HG03280 (cell line): ENCODE results near the gene ZNF513.
A peak's percentile ranks its signal among the peaks of the same experiment; 100 is the strongest.
"Not testable (repeated sequence)": the region's sequence is repeated elsewhere in the genome, so short reads cannot be mapped to it uniquely, and the experiment has no call there.

Experiments
- ATAC-seq: cut with Tn5 transposase; IDR thresholded peaks from one replicate; pipeline ENCODE4 v1.9.1; 2021; ENCODE audit warnings: mild to moderate bottlenecking, moderate library complexity; ENCODE audit not compliant: unreplicated experiment

ZNF513 gene, protein sequence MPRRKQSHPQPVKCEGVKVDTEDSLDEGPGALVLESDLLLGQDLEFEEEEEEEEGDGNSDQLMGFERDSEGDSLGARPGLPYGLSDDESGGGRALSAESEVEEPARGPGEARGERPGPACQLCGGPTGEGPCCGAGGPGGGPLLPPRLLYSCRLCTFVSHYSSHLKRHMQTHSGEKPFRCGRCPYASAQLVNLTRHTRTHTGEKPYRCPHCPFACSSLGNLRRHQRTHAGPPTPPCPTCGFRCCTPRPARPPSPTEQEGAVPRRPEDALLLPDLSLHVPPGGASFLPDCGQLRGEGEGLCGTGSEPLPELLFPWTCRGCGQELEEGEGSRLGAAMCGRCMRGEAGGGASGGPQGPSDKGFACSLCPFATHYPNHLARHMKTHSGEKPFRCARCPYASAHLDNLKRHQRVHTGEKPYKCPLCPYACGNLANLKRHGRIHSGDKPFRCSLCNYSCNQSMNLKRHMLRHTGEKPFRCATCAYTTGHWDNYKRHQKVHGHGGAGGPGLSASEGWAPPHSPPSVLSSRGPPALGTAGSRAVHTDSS

DNA sequence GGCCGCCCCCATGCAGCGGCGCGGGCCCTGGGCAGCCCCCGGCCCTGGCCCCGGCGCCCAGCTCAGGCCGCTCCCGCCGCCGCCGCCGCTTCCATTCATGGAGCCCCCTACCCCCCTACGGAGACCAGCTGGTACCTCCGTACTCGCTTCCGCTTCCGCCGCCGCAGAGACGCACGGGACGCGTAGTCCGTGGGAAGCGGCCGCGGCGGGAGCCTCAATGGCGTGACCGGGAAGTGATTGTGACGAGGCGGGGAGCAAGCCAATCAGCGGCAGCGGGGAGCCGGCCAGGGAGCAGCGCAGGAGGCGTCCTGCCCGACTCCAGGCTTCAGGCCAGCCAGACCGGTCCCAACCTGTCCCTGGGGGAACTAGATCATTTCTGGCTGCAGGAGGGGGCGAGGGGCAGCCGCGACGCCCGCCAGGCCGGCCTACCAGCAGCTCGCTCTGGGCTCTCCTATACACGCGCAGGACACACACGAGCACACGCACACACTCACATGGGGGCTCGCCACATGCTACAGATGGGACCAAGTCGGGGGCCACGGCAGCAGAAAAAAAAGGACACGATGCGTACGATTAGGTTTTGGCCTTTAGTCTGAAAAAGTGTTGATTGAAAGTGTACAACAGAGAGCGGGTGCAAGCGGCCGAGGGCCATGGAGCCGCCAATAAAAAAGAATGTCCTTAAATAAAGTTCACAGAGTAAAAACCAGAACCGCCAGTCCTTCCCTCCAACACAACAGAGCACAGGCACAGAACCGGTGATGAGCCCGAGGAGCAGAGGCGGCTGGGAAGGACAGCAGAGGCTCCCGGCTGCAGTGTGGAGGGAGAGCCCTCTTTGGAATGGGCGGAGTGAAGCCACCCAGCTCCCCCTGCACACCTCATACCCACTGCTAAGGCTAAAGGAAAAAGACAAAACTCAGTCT lies at the start of gene ZNF513:
Gene ZNF513, minus strand, starts transcription at position 109 of the 920 bp plus-strand sequence. CDS start 208 bp downstream, outside the sequence.
- ATAC-seq = peak; percentile 88

DNA sequence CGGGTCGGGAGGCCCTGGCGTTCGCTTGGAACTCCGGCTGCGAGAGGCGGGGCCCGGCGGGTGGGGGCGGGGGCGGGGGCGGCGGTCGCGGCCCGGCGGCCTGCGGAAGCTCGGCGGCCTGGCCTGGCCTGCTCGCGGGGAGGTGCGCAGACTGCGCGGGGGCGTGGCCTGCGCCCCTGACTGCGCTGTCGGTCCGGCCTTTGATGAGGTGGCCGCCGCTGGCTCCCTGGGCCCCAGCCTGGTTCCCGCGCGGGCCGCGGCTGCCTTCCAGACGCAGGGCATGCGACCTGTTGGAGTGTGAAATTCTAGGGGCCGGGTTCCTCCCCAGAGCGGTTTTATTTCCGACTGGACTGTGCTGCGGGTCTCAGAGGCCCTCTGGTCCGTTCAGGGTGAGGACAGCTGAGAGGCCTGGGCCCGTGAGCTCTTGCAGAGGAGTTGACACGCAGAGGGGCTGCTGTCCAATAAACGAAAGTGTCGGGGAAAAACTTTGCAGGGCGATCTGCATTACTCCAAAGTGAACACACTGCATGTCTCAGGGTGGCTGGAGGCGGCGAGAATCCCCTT lies 48.5 kb upstream of the ZNF513 start:
- peak; percentile 62 for ATAC-seq

- peak; percentile 90 for ATAC-seq
These were observed 47.9 kb upstream of the ZNF513 start, which contains the start of gene NRBP1 for GRCh38 chr2:27428213-27428977. Gene NRBP1 (plus strand): TSS chr2:27428631. CDS start chr2:27433274, 4,643 bp downstream.

DNA sequence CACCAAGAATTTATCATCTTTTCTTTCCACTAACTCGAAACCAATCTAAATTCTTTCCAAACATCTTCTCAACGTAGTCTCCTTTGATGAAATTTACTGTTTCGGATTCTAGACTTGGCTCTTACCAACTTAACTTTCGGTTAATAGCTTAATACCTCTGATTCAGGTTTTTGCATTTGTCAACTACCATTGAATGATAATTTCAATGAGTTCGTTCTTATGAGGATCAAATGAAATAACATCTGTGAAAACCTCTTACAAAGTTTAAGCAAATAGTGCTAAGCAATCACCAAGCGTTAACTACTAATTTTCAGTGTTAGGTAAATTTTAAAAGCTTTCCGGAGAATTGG lies 47.3 kb upstream of the ZNF513 start:
- no peak for ATAC-seq

GRCh38 chr2:27425039-27425438 lies 44.5 kb upstream of the ZNF513 start:
- not testable (repeated sequence) for ATAC-seq

DNA sequence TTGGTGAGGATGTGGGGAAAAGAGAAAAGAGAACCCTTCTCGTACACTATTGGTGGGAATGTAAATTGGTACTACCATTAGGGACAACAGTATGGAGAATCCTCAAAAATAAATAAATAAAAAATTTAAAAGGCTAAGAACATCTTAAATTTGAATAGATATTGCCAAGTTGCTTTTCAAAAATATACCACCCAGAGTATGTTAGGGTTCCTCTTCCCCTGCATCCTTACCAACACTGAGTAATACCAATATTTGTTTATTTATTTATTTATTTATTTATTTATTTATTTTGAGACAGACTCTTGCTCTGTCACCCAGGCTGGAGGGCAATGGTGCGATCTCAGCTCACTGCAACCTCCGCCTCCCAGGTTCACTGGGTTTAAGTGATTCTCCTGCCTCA lies 42.4 kb upstream of the ZNF513 start:
- ATAC-seq = no peak

DNA sequence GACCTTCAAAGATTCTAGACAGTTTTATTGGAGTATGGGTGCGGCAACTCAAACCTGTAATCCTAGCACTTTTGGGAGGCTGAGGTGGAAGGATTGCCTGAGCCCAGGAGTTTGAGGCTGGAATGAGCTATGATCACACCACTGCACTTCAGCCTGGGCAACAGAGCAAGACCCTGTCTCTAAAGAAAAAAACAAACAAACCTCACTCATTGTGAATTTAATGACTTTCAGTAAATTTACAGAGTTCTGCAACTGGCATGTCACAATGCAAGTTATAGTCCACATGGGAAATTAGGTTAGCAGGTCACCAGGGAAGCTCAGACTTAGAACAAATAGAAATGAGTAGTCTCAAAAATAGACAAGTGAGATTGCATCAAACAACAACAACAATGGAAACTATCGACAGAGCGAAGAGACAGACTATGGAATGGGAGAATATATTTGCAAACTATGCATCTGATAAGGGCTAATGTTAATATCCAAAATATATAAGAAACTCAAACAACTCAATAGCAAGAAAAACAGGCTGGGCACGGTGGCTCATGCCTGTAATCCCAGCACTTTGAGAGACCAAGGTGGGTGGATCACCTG lies 41.2 kb upstream of the ZNF513 start:
- ATAC-seq = no peak

- no peak for ATAC-seq
These were observed 40.5 kb upstream of the ZNF513 start for GRCh38 chr2:27420996-27421395.

DNA sequence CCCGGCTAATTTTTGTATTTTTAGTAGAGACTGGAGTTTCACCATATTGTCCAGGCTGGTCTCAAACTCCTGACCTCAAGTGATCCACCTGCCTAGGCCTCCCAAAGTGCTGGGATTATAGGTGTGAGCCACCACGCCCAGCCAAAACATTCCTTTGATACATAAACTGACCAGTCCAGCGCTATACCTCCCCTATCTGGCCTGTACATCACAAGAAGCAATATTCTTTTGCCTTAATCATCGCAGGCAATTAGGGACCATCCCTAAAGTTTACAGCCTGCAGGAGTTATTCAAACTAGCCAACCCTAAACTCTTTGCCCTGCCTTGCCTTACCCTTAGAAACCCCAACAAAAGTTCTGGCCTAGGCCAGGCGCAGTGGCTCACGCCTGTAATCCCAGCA lies 35.6 kb upstream of the ZNF513 start:
- ATAC-seq = no peak

DNA sequence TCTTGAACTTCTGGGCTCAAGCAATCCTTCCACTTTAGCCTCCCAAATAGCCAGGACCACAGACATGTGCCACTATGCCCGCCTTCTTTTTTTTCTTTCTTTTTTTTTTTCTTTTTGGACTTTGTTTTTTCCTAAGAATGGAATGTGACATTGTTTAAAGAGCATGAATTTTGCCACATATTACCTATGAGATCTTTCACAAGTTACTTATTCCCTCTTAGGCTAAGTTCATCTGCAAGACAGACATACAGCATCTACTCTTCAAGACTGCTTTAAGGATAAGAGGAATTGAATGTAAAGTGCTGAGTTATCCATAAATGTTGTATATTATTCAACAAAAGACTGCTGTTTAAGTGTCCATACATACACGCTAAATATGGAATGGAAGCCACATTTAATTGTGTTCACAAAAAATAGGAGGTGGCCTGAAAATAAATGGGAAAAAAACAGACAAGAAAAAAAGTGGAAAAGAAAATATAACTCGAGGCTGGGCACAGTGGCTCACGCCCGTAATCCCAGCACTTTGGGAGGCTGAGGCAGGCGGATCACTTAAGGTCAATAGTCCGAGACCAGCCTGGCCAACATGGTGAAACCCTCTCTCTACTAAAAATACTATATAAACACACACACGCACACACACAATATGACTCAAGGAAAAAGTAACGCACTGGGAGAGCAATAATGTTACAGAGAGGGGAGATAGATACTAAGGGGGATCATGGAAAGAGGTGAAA lies 32.1 kb upstream of the ZNF513 start:
- no peak for ATAC-seq

DNA sequence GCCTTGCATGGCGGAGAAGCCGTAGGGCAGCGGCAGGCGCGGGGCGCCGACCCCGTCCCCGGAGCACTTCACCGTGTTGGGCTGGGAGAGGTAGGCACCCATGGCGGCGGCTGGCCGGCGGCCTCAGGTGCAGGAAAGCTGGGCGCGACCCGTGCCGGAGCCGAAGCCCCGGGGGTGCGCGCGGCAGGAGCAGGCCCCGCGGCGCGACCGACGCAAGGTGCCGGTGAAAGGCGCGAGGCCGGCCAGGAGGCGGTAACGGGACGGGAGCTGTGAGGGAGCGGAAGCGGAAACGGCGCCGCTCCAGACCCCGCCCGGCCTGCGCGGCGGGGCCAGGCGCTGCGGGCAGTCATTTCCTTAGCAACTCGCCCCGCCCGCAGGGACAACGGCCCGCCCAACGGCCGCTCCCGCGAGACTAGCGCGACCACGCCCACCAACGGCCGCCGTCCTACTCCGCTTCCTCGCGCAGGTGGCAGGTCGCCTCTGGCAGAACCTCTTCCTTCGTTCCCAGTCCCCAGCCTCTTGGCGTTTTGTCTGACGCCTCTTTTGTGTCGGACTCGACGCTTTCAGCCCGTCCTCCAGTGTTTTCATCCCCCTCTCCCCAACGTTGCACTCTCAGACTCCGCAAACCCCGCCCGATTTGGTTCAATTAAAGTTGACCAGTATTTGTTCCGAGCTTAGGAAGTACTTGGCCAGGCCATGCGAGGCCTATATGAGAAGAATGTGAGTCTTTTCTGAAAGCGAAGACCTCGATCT lies 29.0 kb upstream of the ZNF513 start, which contains the start of gene PPM1G:
Gene PPM1G, minus strand, starts transcription at position 271 of the 753 bp plus-strand sequence. Its CDS starts 169 bp downstream, at position 102.
- peak; percentile 95 for ATAC-seq

GRCh38 chr2:27408601-27409320 lies 28.2 kb upstream of the ZNF513 start:
- peak; percentile 16 for ATAC-seq

- no peak for ATAC-seq
These were observed 27.4 kb upstream of the ZNF513 start for GRCh38 chr2:27407798-27408491.

GRCh38 chr2:27400348-27401135 lies 20.0 kb upstream of the ZNF513 start:
- ATAC-seq = no peak

GRCh38 chr2:27398962-27399361 lies 18.4 kb upstream of the ZNF513 start:
- ATAC-seq = no peak

DNA sequence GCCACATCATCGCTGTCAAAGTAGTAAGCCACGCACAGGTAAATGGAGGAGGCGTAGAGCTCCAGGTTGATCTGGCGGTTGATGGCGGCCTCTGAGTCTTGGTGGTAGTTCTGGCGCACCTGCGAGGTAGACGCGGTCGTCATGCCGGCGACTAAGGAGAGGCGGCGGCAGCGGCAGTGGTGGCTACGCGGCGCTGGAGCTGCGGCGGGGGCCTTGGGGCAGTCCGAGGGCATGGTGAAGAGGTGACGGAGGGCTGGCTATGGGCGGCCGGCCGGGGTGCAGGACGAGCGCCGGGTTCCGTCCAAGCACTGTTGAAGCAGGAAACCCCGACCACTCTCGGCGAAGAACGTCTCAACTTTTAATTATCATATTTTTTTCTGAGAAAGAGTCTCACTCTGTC lies 12.7 kb upstream of the ZNF513 start:
- no peak for ATAC-seq
